ENCODE data around the gene CLPSL2. TPM values are rescaled to one million over a fixed set of nuclear protein-coding genes. Genes with fewer than 3 reads are reported as not detected.

CLPSL2 gene
- total and polyA plus RNA-seq, 12 donors, result not detected

GRCh38 chr6:35728683-35729678 lies 47.4 kb upstream of the CLPSL2 start:
- H3K27ac ChIP-seq, result peak overlapping the region; percentile 93 to 100 (median 98)
- DNase-seq, result peak in 4 of 7 donors; percentile 27 to 85 (median 34)
- peak in 1 of 2 donors; percentile 9 for TF ChIP-seq POLR2A (IDR thresholded peaks at IDR 0.05)
- TF ChIP-seq CTCF (IDR thresholded peaks at IDR 0.05), result peak in 1 of 6 experiments; percentile 7
- H3K4me3 ChIP-seq, result peak overlapping the region in 1 of 4 donors; percentile 51
- peaks cover 67 to 90% of the 10 kb centered on the region in 2 donors for H3K4me1 ChIP-seq (replicated peaks in 1 of 2)
- no peaks in the 10 kb centered on the region for H3K36me3 ChIP-seq (replicated peaks in 1 of 2)
- WGBS, 4 donors, result 53 to 66% (median 63%) methylated on average over 7 to 12 of the region's 12 CpGs
- intact Hi-C loops (cut with DNase I), result loop anchor here in 1 of 2 donors (5.0 kb wide), 1 partner anchor 42 kb away; the partner anchor contains the start of gene FKBP5
- H3K27me3 ChIP-seq, result no peaks in the 10 kb centered on the region
- H3K9me3 ChIP-seq (replicated peaks in 1 of 3), result no peaks in the 10 kb centered on the region

- Histone ChIP-seq H3K9me3 (replicated peaks in 1 of 3) (no peaks in the 10 kb centered on the region), H3K4me3 (no peak overlapping the region), H3K27ac (peak overlapping the region in 4 of 5 donors; percentile 98 to 100 (median 98)), H3K4me1 (replicated peaks in 1 of 2) (peaks cover 67 to 86% of the 10 kb centered on the region in 2 donors), H3K36me3 (replicated peaks in 1 of 2) (no peaks in the 10 kb centered on the region), H3K27me3 (no peaks in the 10 kb centered on the region)
- DNase-seq, result no peak
- intact Hi-C loops (cut with DNase I), result loop anchor here (5.0 to 10.0 kb wide), 3 partner anchors 42 to 132 kb away; partner anchors contain the start of gene FKBP5 (in 1 of the 2)
- TF ChIP-seq POLR2A (IDR thresholded peaks at IDR 0.05), result no peak
- TF ChIP-seq CTCF (IDR thresholded peaks at IDR 0.05), result no peak
- 41 to 70% (median 54%) methylated on average over 2 of the region's 2 CpGs for WGBS, 4 donors
Measured at GRCh38 chr6:35729722-35730121, 46.7 kb upstream of the CLPSL2 start.

GRCh38 chr6:35730745-35731413 lies 45.5 kb upstream of the CLPSL2 start:
- H3K4me3 ChIP-seq, result peak overlapping the region in 2 of 4 donors; percentile 71 to 86

More at GRCh38 chr6:35730745-35731413, 45.5 kb upstream of the CLPSL2 start:
- Histone ChIP-seq H3K4me1 (replicated peaks in 1 of 2) (peaks cover 60 to 75% of the 10 kb centered on the region in 2 donors), H3K27ac (peak overlapping the region in 4 of 5 donors; percentile 98 to 100 (median 98)), H3K27me3 (no peaks in the 10 kb centered on the region), H3K9me3 (replicated peaks in 1 of 3) (no peaks in the 10 kb centered on the region), H3K36me3 (replicated peaks in 1 of 2) (no peaks in the 10 kb centered on the region)
- intact Hi-C loops (cut with DNase I), result loop anchor here (5.0 to 10.0 kb wide), 2 partner anchors 96 to 134 kb away; no protein-coding TSS in a partner anchor
- TF ChIP-seq CTCF (IDR thresholded peaks at IDR 0.05) (no peak), POLR2A (IDR thresholded peaks at IDR 0.05) (no peak)
- 3 to 6% (median 5%) methylated on average over 9 to 15 of the region's 15 CpGs for WGBS, 4 donors
- DNase-seq, result no peak

Measured in adrenal gland (tissue), 12 donors.